Activated CD8-positive, alpha-beta T cell treated with anti-CD3 and anti-CD28 coated beads for 36 hours (primary cell): ENCODE results near the gene ZNF48. TPM values are rescaled to one million over a fixed set of nuclear protein-coding genes. Genes with fewer than 3 reads are reported as not detected.

Experiments
- ATAC-seq: fragments of 200-7000 bp; cut with Tn5 transposase; one replicate; pipeline ENCODE4 v1.10.0; 2021; ENCODE audit warnings: mild to moderate bottlenecking, moderate library complexity
- CTCF ChIA-PET: fragments of 350-600 bp; sonication (Branson Sonifier 250); formaldehyde crosslinking; loops from one replicate; lab custom pipeline; 2021; ENCODE audit warnings: antibody characterized with exemption; lab: Charles Lee
- POLR2A ChIA-PET: fragments of 350-600 bp; sonication (Branson Sonifier 250); formaldehyde crosslinking; loops from one replicate; lab custom pipeline; 2021; ENCODE audit warnings: antibody characterized with exemption; lab: Charles Lee
- DNase-seq: peaks from one replicate; pipeline ENCODE4 v3.0.0-alpha.2; 2020
- H3K27ac Mint-ChIP-seq: one replicate; pipeline ENCODE4 v1.8.0; 2021; ENCODE audit warnings: mild to moderate bottlenecking, mixed read lengths
- H3K27me3 Mint-ChIP-seq: one replicate; pipeline ENCODE4 v1.8.0; 2021; ENCODE audit warnings: mixed read lengths
- H3K36me3 Mint-ChIP-seq: one replicate; pipeline ENCODE4 v1.8.0; 2021; ENCODE audit warnings: low read depth, mixed read lengths
- H3K4me1 Mint-ChIP-seq: one replicate; pipeline ENCODE4 v1.8.0; 2021; ENCODE audit warnings: low read depth, mixed read lengths
- H3K4me3 Mint-ChIP-seq: one replicate; pipeline ENCODE4 v1.8.0; 2021; ENCODE audit warnings: mild to moderate bottlenecking, moderate library complexity, mixed read lengths
- H3K9me3 Mint-ChIP-seq: one replicate; pipeline ENCODE4 v1.8.0; 2021; ENCODE audit warnings: mixed read lengths
- CTCF ChIP-seq: fragments of 200-600 bp; IDR thresholded peaks from one replicate; pipeline ENCODE4 v1.8.0; 2022; ENCODE audit warnings: antibody characterized with exemption, mild to moderate bottlenecking
- intact Hi-C: fragments of 100-400 bp; cut with micrococcal nuclease; formaldehyde crosslinking; loops from one replicate; pipeline ENCODE4 v1.10.0; 2022
- total RNA-seq, 2 experiments: library from RNA; stranded (reverse); gene quantifications; one replicate each; pipeline ENCODE4 v1.2.3, GENCODE V29; 2021

Gene ZNF48
- total RNA-seq, 2 experiments from 2014 or later = 10.4 to 10.9 TPM

DNA sequence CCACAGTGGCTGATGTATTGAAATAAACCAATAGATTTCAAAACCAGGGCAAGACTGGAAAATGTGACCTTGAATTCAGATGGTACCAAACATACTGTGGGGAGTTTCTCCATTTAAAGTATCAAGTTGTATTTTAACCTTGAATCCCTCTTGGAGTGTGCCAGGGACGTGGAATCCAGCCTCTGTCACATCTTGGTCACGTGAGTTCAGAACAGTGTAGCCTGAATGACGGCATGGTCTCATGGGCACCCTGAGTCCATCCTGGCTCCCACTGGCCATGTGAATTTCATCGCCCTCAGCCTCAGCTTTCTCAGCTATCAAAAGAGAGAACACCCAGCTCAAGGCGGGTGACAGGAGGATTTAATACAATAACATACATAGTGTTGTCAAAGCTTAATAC, 18.9 kb downstream of the ZNF48 start:
- TF ChIP-seq CTCF = no peak
- H3K36me3 Mint-ChIP-seq = peaks cover 38% of the 10 kb centered on the region
- H3K4me1 Mint-ChIP-seq = peaks cover 37% of the 10 kb centered on the region
- DNase-seq (no peak), ATAC-seq (no peak)
- no peak overlapping the region for H3K4me3 Mint-ChIP-seq
- ChIA-PET CTCF (interaction anchor here (1.1 kb wide), 1 partner anchor 201 kb away, joined by 3 read pairs; no protein-coding TSS in a partner anchor), POLR2A (interaction anchor here (0.8 kb wide), 1 partner anchor 10 kb away, joined by 4 read pairs; no protein-coding TSS in a partner anchor)
- H3K27me3 Mint-ChIP-seq = no peaks in the 10 kb centered on the region
- peak overlapping the region; percentile 3 for H3K27ac Mint-ChIP-seq
- no peaks in the 10 kb centered on the region for H3K9me3 Mint-ChIP-seq
- intact Hi-C loops = no loop called here

GRCh38 chr16:30416047-30416603, 20.9 kb downstream of the ZNF48 start:
- H3K36me3 Mint-ChIP-seq = peaks cover 45% of the 10 kb centered on the region
- CTCF ChIA-PET = interaction anchor here (1.1 to 3.6 kb wide), 6 partner anchors 8 to 199 kb away, joined by 3 to 36 read pairs (median 4); partner anchors contain the start of genes DCTPP1 and ZNF771
- TF ChIP-seq CTCF = no peak

GRCh38 chr16:30416624-30417528, 21.7 kb downstream of the ZNF48 start:
- ATAC-seq = no peak
- intact Hi-C loops = no loop called here
- peak overlapping the region; percentile 36 for H3K4me3 Mint-ChIP-seq
- DNase-seq = no peak
- H3K27me3 Mint-ChIP-seq = no peaks in the 10 kb centered on the region
- peaks cover 44% of the 10 kb centered on the region for H3K36me3 Mint-ChIP-seq
- CTCF ChIA-PET = interaction anchor here (0.7 to 3.6 kb wide), 14 partner anchors 9 to 199 kb away, joined by 3 to 36 read pairs (median 4); partner anchors contain the start of genes DCTPP1 and ZNF771
- no peak for TF ChIP-seq CTCF
- H3K4me1 Mint-ChIP-seq = peaks cover 34% of the 10 kb centered on the region
- POLR2A ChIA-PET = interaction anchor here (0.7 to 4.2 kb wide), 18 partner anchors 9 to 458 kb away, joined by 3 to 38 read pairs (median 4); partner anchors contain the start of genes ALDOA, DCTPP1 and ZNF771
- peak overlapping the region; percentile 12 for H3K27ac Mint-ChIP-seq
- no peaks in the 10 kb centered on the region for H3K9me3 Mint-ChIP-seq

More at GRCh38 chr16:30416047-30416603, 20.9 kb downstream of the ZNF48 start:
- H3K27ac Mint-ChIP-seq = no peak overlapping the region
- ATAC-seq (no peak), DNase-seq (no peak)
- H3K9me3 Mint-ChIP-seq = no peaks in the 10 kb centered on the region
- H3K27me3 Mint-ChIP-seq = no peaks in the 10 kb centered on the region
- intact Hi-C loops = no loop called here
- POLR2A ChIA-PET = interaction anchor here (1.2 to 4.2 kb wide), 6 partner anchors 10 to 119 kb away, joined by 3 to 38 read pairs (median 6); partner anchors contain the start of genes DCTPP1 and ZNF771
- H3K4me3 Mint-ChIP-seq = no peak overlapping the region
- H3K4me1 Mint-ChIP-seq = peaks cover 32% of the 10 kb centered on the region

DNA sequence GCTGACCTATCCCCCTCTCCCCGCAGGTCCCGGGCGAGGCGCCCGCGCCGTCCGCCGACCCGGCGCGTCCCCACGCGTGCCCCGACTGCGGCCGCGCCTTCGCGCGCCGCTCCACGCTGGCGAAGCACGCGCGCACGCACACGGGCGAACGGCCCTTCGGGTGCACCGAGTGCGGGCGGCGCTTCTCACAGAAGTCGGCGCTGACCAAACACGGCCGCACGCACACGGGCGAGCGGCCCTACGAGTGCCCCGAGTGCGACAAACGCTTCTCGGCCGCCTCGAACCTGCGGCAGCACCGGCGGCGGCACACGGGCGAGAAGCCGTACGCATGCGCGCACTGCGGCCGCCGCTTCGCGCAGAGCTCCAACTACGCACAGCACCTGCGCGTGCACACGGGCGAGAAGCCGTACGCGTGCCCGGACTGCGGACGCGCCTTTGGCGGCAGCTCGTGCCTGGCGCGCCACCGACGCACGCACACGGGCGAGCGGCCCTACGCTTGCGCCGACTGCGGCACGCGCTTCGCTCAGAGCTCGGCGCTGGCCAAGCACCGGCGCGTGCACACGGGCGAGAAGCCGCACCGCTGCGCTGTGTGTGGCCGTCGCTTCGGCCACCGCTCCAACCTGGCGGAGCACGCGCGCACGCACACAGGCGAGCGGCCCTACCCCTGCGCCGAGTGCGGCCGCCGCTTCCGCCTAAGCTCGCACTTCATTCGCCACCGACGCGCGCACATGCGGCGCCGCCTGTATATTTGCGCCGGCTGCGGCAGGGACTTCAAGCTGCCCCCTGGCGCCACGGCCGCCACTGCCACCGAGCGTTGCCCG, 22.5 kb downstream of the ZNF48 start:
- Mint-ChIP-seq H3K27me3 (no peaks in the 10 kb centered on the region), H3K36me3 (peaks cover 44% of the 10 kb centered on the region), H3K27ac (no peak overlapping the region), H3K4me3 (peak overlapping the region; percentile 58), H3K9me3 (no peaks in the 10 kb centered on the region), H3K4me1 (peaks cover 30% of the 10 kb centered on the region)
- CTCF ChIA-PET = interaction anchor here (0.7 to 3.6 kb wide), 15 partner anchors 9 to 198 kb away, joined by 3 to 36 read pairs (median 4); partner anchors contain the start of genes DCTPP1, ZNF48 and ZNF771
- TF ChIP-seq CTCF = no peak
- POLR2A ChIA-PET = interaction anchor here (0.6 to 4.2 kb wide), 30 partner anchors 8 to 683 kb away, joined by 3 to 38 read pairs (median 3); partner anchors contain the start of genes ALDOA, DCTPP1, SEPHS2 and ZNF48
- intact Hi-C loops = no loop called here
- DNase-seq (peak; percentile 89), ATAC-seq (peak; percentile 90)
